RWPE1 (cell line): ENCODE data around the gene GUCD1.

ENCODE experiments used
- CTCF ChIA-PET: fragments of 350-600 bp; sonication (Branson Sonifier 250); formaldehyde crosslinking; extraction: SDS; loops from one replicate; lab custom pipeline; 2021; lab: Yijun Ruan, JAX
- POLR2A ChIA-PET: fragments of 400-600 bp; formaldehyde crosslinking; extraction: SDS; loops from one replicate; lab custom pipeline; 2020; ENCODE audit warnings: antibody characterized with exemption; ENCODE audit not compliant: low non-redundant PET; lab: Yijun Ruan, JAX
- DNase-seq: peaks from one replicate; pipeline ENCODE4 v3.0.0; 2012; ENCODE audit warnings: low spot score
- H3K27ac ChIP-seq: fragments of 450-650 bp; 2 replicates; pipeline ENCODE4 v1.5.1; 2017
- CTCF ChIP-seq: fragments of 450-650 bp; conservative IDR thresholded peaks from 2 replicates; pipeline ENCODE4 v1.5.1; 2017; ENCODE audit warnings: low read depth, mild to moderate bottlenecking

Gene GUCD1

GRCh38 chr22:24492391-24492790 lies 62.5 kb downstream of the GUCD1 start:
- no peak for TF ChIP-seq CTCF
- ChIA-PET CTCF (interaction anchor here (0.6 kb wide), 1 partner anchor 960 kb away, joined by 3 read pairs; no protein-coding TSS in a partner anchor), POLR2A (no interaction called here)
- H3K27ac ChIP-seq = no peak overlapping the region
- DNase-seq = no peak
